HUES48 (cell line): ENCODE results near the gene FEZF1.

Experiments
- H3K27ac ChIP-seq: one replicate; pipeline ENCODE4 v1.7.0; 2013; ENCODE audit warnings: low read depth, low read length, inconsistent platforms
- H3K27me3 ChIP-seq: 2 replicates; pipeline ENCODE4 v1.6.1; 2013; ENCODE audit warnings: mild to moderate bottlenecking, low read length; ENCODE audit not compliant: control insufficient read depth, insufficient read depth
- H3K36me3 ChIP-seq: 2 replicates; pipeline ENCODE4 v1.6.1; 2013; ENCODE audit warnings: low read length; ENCODE audit not compliant: control insufficient read depth, insufficient read depth
- H3K4me1 ChIP-seq: 2 replicates; pipeline ENCODE4 v1.6.1; 2013; ENCODE audit warnings: mild to moderate bottlenecking, low read length; ENCODE audit not compliant: control insufficient read depth, insufficient read depth
- H3K4me3 ChIP-seq: 2 replicates; pipeline ENCODE4 v1.5.1; 2013; ENCODE audit warnings: mild to moderate bottlenecking, low read depth, low read length
- H3K9ac ChIP-seq: 2 replicates; pipeline ENCODE4 v1.6.1; 2013; ENCODE audit warnings: mild to moderate bottlenecking, low read depth, low read length, moderate library complexity
- H3K9me3 ChIP-seq: 2 replicates; pipeline ENCODE4 v1.6.1; 2013; ENCODE audit warnings: low read length; ENCODE audit not compliant: control insufficient read depth, insufficient read depth

Gene FEZF1

DNA sequence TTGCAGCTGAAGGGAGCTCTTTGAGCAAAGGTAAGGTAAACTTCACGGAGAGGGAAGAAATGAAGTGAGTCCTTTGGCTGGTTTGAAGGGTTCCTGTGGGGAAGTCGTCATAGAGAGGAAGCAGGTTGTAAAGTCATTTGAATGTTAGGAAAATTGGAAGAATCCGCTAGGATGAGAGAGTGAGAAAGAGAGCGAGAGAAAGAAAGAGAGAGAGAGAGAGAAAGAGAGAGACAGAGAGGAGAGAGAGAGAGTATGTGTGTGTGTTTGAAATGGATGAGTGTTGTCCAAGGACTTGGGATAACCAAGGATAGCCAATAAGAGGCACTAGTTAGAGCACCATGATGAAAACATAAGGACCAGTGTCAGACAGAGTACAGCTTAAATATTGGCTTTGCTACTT lies 43.1 kb downstream of the FEZF1 start:
- H3K4me3 ChIP-seq: no peak overlapping the region
- no peaks in the 10 kb centered on the region for H3K36me3 ChIP-seq
- H3K9me3 ChIP-seq: no peaks in the 10 kb centered on the region
- no peaks in the 10 kb centered on the region for H3K27me3 ChIP-seq
- H3K27ac ChIP-seq: peak overlapping the region; percentile 40
- H3K4me1 ChIP-seq: peaks cover 30% of the 10 kb centered on the region
- no peak overlapping the region for H3K9ac ChIP-seq

DNA sequence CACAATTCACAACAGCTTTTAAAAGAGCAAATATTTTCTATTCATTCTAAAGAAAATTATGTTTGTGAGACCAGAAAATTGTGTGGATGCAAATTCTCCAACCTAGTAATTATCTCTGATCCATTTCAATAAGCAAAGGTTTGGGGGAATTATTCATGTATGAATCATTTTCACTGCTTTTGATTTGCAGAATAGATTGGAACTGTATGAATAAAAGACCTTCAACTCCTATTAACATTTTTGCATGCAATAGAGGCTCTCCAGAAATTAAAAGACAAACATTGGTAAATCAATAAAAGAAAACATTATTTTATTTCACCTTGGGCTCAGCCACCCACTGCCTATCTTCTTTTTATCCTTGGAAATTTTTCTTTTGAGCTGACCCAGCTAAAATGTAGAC lies 43.5 kb downstream of the FEZF1 start:
- H3K27me3 ChIP-seq: no peaks in the 10 kb centered on the region
- H3K4me1 ChIP-seq: peaks cover 34% of the 10 kb centered on the region

DNA sequence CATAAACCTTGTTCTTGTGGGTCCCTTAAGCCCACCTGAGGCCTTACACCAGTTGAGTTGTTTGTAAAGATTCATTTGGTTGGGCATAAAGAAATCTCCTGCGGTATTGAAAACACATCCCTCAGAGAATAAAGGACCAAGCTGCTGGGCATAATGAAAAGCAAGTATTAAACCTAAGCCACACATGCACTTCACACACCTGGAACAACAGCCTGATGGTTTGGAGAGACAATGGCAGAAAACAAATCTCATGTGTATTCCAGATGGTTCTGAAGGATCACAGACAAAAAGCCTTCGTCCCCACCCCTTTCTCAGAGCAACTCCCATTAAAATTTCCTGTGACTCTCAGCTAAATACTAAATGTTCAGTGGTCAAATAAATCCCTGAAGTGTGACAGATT lies 44.2 kb downstream of the FEZF1 start:
- no peak overlapping the region for H3K4me3 ChIP-seq
- peaks cover 41% of the 10 kb centered on the region for H3K4me1 ChIP-seq
- no peaks in the 10 kb centered on the region for H3K27me3 ChIP-seq
- H3K9ac ChIP-seq: no peak overlapping the region
- H3K36me3 ChIP-seq: no peaks in the 10 kb centered on the region
- no peaks in the 10 kb centered on the region for H3K9me3 ChIP-seq
- peak overlapping the region; percentile 42 for H3K27ac ChIP-seq

More for the DNA sequence above, 43.5 kb downstream of the FEZF1 start:
- Histone ChIP-seq H3K36me3 (no peaks in the 10 kb centered on the region), H3K9ac (no peak overlapping the region), H3K27ac (peak overlapping the region; percentile 42), H3K4me3 (no peak overlapping the region), H3K9me3 (no peaks in the 10 kb centered on the region)

DNA sequence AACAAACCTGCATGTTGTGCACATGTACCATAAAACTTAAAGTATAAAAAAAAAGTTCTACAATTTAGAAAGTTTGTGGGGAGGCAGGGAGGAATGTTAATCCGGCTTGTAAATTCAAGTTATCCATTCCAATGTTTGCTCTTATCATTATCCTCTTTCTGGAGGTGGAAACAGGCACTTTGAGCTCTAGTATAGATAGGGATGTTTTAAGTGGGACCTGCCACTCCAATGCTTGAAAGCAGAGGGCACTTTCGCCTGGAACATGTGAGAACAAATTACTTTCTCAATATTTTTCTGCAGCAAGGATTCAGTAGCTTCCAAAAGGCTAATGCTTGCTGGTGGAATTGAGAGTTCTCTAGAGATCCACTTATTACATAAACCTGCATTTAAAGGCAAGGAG lies 45.6 kb downstream of the FEZF1 start:
- H3K36me3 ChIP-seq: no peaks in the 10 kb centered on the region
- H3K9me3 ChIP-seq: no peaks in the 10 kb centered on the region
- H3K27me3 ChIP-seq: no peaks in the 10 kb centered on the region
- H3K4me3 ChIP-seq: no peak overlapping the region
- H3K27ac ChIP-seq: no peak overlapping the region
- H3K4me1 ChIP-seq: peaks cover 51% of the 10 kb centered on the region
- no peak overlapping the region for H3K9ac ChIP-seq

DNA sequence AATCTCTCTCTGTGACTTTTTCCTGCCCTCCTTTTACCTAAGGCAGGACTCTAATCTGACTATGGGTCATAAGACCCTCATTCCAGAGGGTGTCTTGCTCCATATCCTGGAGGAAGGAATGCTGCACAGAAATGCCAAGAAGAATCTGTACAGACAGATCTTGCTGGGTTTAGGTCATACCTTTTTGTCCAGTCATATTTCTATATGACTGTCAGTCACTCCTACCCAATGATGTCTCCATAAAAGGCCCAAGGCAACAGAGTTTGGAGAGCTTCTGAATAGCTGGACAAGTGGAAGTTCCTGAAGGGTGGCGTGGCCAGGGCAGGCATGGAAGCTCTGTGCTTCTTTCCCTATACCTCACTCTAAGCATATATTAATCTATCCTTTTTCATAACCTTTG lies 47.5 kb downstream of the FEZF1 start:
- Histone ChIP-seq H3K27ac (no peak overlapping the region), H3K9ac (no peak overlapping the region), H3K9me3 (no peaks in the 10 kb centered on the region), H3K27me3 (no peaks in the 10 kb centered on the region), H3K4me1 (peaks cover 52% of the 10 kb centered on the region), H3K4me3 (no peak overlapping the region), H3K36me3 (no peaks in the 10 kb centered on the region)

- H3K36me3 ChIP-seq: no peaks in the 10 kb centered on the region
- H3K27me3 ChIP-seq: no peaks in the 10 kb centered on the region
- H3K9me3 ChIP-seq: no peaks in the 10 kb centered on the region
- no peak overlapping the region for H3K9ac ChIP-seq
- no peak overlapping the region for H3K27ac ChIP-seq
- peaks cover 42% of the 10 kb centered on the region for H3K4me1 ChIP-seq
- H3K4me3 ChIP-seq: no peak overlapping the region; the same call in 1 of the 2 replicates
These were observed 48.5 kb downstream of the FEZF1 start for GRCh38 chr7:122256046-122256445.

DNA sequence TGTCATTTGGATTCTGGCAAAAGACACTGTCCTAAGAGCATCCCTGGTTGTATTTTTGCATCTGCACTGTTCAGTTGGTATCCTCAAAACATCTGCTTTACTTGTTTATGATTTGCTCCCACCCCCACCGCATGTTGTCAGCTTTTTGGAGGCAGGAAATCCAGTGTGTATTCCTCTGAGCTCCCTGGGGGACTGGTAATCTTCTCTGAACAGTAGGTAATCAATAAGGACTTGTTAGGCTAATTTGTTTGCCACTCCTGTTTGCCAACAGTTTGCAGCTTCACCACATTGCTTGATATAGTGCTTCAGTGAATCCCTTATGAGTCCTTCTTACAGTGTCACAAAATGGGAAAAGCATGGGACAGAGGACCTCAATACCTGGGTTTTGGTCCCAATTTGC lies 49.1 kb downstream of the FEZF1 start:
- Histone ChIP-seq H3K9ac (no peak overlapping the region), H3K4me3 (peak overlapping the region; percentile 31), H3K4me1 (peaks cover 36% of the 10 kb centered on the region), H3K9me3 (no peaks in the 10 kb centered on the region), H3K27ac (peak overlapping the region; percentile 26), H3K27me3 (no peaks in the 10 kb centered on the region), H3K36me3 (no peaks in the 10 kb centered on the region)
